ENCODE data around the gene P3H3.

DNA sequence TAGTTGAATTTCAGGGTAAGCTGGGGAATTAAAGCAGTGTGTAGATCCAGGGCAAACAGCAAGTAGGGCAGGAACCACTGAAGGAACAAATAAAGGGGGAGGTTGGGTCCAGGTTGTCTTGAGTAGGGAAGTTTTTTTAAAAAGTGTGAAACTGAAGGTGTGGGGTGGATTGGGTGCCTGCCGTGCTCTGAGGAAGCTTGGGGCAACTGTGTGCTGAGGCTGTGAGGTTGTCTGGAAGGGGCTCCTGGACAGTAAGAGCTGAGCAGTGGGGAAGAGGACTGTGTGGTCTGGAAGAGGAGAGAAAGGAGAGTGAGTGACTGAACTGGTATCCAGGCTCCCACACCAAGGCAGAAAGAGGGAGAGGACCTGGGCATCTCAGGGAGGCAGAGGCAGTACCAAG lies 17.4 kb upstream of the P3H3 start:
- TF ChIP-seq, protein P1, sequence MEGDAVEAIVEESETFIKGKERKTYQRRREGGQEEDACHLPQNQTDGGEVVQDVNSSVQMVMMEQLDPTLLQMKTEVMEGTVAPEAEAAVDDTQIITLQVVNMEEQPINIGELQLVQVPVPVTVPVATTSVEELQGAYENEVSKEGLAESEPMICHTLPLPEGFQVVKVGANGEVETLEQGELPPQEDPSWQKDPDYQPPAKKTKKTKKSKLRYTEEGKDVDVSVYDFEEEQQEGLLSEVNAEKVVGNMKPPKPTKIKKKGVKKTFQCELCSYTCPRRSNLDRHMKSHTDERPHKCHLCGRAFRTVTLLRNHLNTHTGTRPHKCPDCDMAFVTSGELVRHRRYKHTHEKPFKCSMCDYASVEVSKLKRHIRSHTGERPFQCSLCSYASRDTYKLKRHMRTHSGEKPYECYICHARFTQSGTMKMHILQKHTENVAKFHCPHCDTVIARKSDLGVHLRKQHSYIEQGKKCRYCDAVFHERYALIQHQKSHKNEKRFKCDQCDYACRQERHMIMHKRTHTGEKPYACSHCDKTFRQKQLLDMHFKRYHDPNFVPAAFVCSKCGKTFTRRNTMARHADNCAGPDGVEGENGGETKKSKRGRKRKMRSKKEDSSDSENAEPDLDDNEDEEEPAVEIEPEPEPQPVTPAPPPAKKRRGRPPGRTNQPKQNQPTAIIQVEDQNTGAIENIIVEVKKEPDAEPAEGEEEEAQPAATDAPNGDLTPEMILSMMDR (IDR thresholded peaks at IDR 0.05), result no peak
- TF ChIP-seq POLR2AphosphoS5 (IDR thresholded peaks at IDR 0.05) (no peak), POLR2A (IDR thresholded peaks at IDR 0.05) (no peak)
